MM.1S (cell line): ENCODE measurements around the gene KLHDC10.

Source experiments
- CTCF ChIP-seq: fragments of 300-600 bp; sonication (generic); IDR thresholded peaks from 2 replicates; pipeline ENCODE4 v1.5.1; 2016; ENCODE audit warnings: antibody characterized with exemption, low read length, mixed read lengths
- EZH2phosphoT487 ChIP-seq: fragments of 300-600 bp; sonication (generic); IDR thresholded peaks from 2 replicates; pipeline ENCODE4 v1.6.1; 2018; ENCODE audit warnings: antibody characterized with exemption, low read length

- TF ChIP-seq CTCF (no peak), EZH2phosphoT487 (no peak)
Observed at GRCh38 chr7:130112093-130112492, 41.8 kb downstream of the KLHDC10 start.
